H1 (cell line): ENCODE results near the gene AP5Z1. TPM values are rescaled to one million over a fixed set of nuclear protein-coding genes. Genes with fewer than 3 reads are reported as not detected.

Experiments used
- CEBPB ChIP-seq: IDR thresholded peaks from 2 replicates; pipeline ENCODE4 v1.6.1; 2012; ENCODE audit warnings: low read depth, low read length
- GABPA ChIP-seq: IDR thresholded peaks from 2 replicates; pipeline ENCODE4 v1.6.1; 2011; ENCODE audit warnings: mild to moderate bottlenecking, low read length, moderate library complexity, borderline replicate concordance; ENCODE audit not compliant: insufficient read depth
- TCF12 ChIP-seq: IDR thresholded peaks from 2 replicates; pipeline ENCODE4 v1.6.1; 2011; ENCODE audit warnings: low read depth, mild to moderate bottlenecking, low read length
- polyA plus RNA-seq, 7 experiments: library from polyadenylated mRNA; depleted of rRNA in 3 of 7; stranded (reverse) in 5 of 7; unstranded in 2 of 7; fragments of >200 nt in 5 of 7; fragments of 200-250 nt in 2 of 7; gene quantifications; 1 replicate in 5 of 7; 2 replicates in 1 of 7; 4 replicates in 1 of 7; pipeline versions ENCODE4 v1.2.1 to v1.2.3, GENCODE V29; 2011 to 2013; ENCODE audit warnings: missing spikeins in 2 of 7, mixed read lengths in 2 of 7
- total RNA-seq: library from RNA; stranded (reverse); fragmentation: NEBNext Ultra II Directional; extraction: Animal tissue kit (Norgen Biotek cat#: 25700); gene quantifications from 2 replicates; pipeline ENCODE4 v1.2.1, GENCODE V29; 2021

Gene AP5Z1
- total and polyA plus RNA-seq, 2 of the 8 experiments (the other 6 are each of a cell fraction or from before 2014, with no cell fraction given) = 24.0 to 24.7 TPM

DNA sequence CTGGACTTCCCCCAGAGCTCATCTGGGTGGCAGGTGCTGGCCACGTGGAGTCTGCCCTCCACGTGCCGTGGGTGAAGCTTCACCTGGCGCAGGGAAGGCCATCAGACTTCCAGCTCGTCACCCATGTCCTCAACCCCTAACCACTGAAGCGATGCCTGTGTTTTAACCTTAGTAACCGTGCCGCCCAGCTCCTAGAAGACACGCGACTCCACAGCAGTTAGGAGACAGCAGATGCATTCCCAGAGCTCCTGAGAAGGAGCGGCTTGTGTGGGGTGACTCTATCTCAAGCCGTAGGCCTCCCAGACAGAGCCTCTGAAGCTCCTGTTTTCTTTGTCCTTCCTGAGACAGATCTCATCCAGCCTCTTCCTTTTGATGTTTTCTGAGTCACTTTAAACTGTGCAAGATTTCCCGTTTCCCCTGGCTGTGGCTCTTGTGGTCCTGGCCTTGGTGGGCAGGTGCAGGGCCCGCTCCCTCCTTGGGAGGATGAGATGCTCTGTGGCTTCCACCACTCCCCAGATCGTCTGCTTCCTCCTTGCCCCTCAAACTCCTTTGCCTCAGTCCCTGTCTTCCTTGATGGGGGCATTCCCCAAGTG is 41.4 kb upstream of the AP5Z1 start (continued):
- TF ChIP-seq GABPA (no peak), CEBPB (no peak), TCF12 (no peak)
- TF ChIP-seq, all 59 proteins: peak for 0
